Measurements from ENCODE around the gene LHPP.
"Not testable (repeated sequence)": the region's sequence is repeated elsewhere in the genome, so short reads cannot be mapped to it uniquely, and the experiment has no call there.

Gene LHPP

GRCh38 chr10:124576526-124577420 is 115.2 kb downstream of the LHPP start:
- DNase-seq: no peak

GRCh38 chr10:124577651-124578050 is 116.0 kb downstream of the LHPP start:
- DNase-seq: no peak

- no peak for DNase-seq
These were observed 116.8 kb downstream of the LHPP start for GRCh38 chr10:124578231-124579010.

- no peak for DNase-seq
These were observed 117.4 kb downstream of the LHPP start for GRCh38 chr10:124579011-124579399.

GRCh38 chr10:124586142-124586541 is 124.5 kb downstream of the LHPP start:
- no peak for DNase-seq

- no peak for DNase-seq
These were observed 126.2 kb downstream of the LHPP start for GRCh38 chr10:124587811-124588211.

- DNase-seq: not testable (repeated sequence)
These were observed 126.7 kb downstream of the LHPP start for GRCh38 chr10:124588341-124588735.

- no peak for DNase-seq
These were observed 127.3 kb downstream of the LHPP start for GRCh38 chr10:124588736-124589490.

GRCh38 chr10:124589491-124590041 is 127.9 kb downstream of the LHPP start:
- no peak for DNase-seq

GRCh38 chr10:124590216-124591122 is 128.8 kb downstream of the LHPP start:
- no peak for DNase-seq

GRCh38 chr10:124591123-124591495 is 129.5 kb downstream of the LHPP start:
- no peak for DNase-seq

- DNase-seq: no peak
These were observed 130.5 kb downstream of the LHPP start for GRCh38 chr10:124592101-124592500.

- no peak for DNase-seq
These were observed 131.3 kb downstream of the LHPP start for GRCh38 chr10:124592736-124593430.

GRCh38 chr10:124593431-124593985 is 131.9 kb downstream of the LHPP start:
- no peak for DNase-seq

- no peak for DNase-seq
These were observed 132.6 kb downstream of the LHPP start for GRCh38 chr10:124594240-124594639.

GRCh38 chr10:124595143-124595883 is 133.7 kb downstream of the LHPP start:
- DNase-seq: no peak

GRCh38 chr10:124596116-124596785 is 134.6 kb downstream of the LHPP start:
- DNase-seq: no peak

- DNase-seq: no peak
These were observed 135.6 kb downstream of the LHPP start for GRCh38 chr10:124596962-124597845.

- DNase-seq: no peak
These were observed 136.2 kb downstream of the LHPP start for GRCh38 chr10:124597846-124598165.

All from activated CD4-positive, CD25-positive, alpha-beta regulatory T cell (primary cell).